HG02840 (cell line): ENCODE results near the gene CNR2.
A peak's percentile ranks its signal among the peaks of the same experiment; 100 is the strongest.
"Not testable (repeated sequence)": the region's sequence is repeated elsewhere in the genome, so short reads cannot be mapped to it uniquely, and the experiment has no call there.

ENCODE experiments used
- ATAC-seq: cut with Tn5 transposase; IDR thresholded peaks from one replicate; pipeline ENCODE4 v1.9.1; 2021; ENCODE audit warnings: mild to moderate bottlenecking, moderate library complexity, moderate number of reproducible peaks; ENCODE audit not compliant: unreplicated experiment, low FRiP score

CNR2 gene

GRCh38 chr1:23845163-23845562, 68.0 kb downstream of the CNR2 start:
- no peak for ATAC-seq

- ATAC-seq, result no peak
Observed at GRCh38 chr1:23843644-23844043, 69.5 kb downstream of the CNR2 start.

- ATAC-seq, result no peak
Observed at GRCh38 chr1:23838401-23838866, 74.7 kb downstream of the CNR2 start.

GRCh38 chr1:23837908-23838307, 75.3 kb downstream of the CNR2 start:
- ATAC-seq, result no peak

- ATAC-seq, result no peak
Observed at GRCh38 chr1:23836037-23836436, 77.1 kb downstream of the CNR2 start.

GRCh38 chr1:23834156-23834555, 79.0 kb downstream of the CNR2 start:
- not testable (repeated sequence) for ATAC-seq

GRCh38 chr1:23827717-23828116, 85.4 kb downstream of the CNR2 start:
- no peak for ATAC-seq

GRCh38 chr1:23826590-23826989, 86.6 kb downstream of the CNR2 start:
- not testable (repeated sequence) for ATAC-seq

GRCh38 chr1:23825762-23826522, 87.2 kb downstream of the CNR2 start:
- no peak for ATAC-seq

- ATAC-seq, result peak; percentile 81
Observed at GRCh38 chr1:23825076-23825761, 87.9 kb downstream of the CNR2 start, which contains the start of gene HMGCL. TSS of gene HMGCL (minus strand) at chr1:23825429. CDS start at chr1:23825415, 14 bp downstream.

- ATAC-seq, result peak; percentile 8
Observed at GRCh38 chr1:23824711-23825075, 88.5 kb downstream of the CNR2 start.

- ATAC-seq, result no peak
Observed at GRCh38 chr1:23823767-23824166, 89.4 kb downstream of the CNR2 start.
